Measurements from ENCODE around the gene NDUFAF5.
A peak's percentile ranks its signal among the peaks of the same experiment; 100 is the strongest.
"Not testable (repeated sequence)": the region's sequence is repeated elsewhere in the genome, so short reads cannot be mapped to it uniquely, and the experiment has no call there.

NDUFAF5 gene, protein sequence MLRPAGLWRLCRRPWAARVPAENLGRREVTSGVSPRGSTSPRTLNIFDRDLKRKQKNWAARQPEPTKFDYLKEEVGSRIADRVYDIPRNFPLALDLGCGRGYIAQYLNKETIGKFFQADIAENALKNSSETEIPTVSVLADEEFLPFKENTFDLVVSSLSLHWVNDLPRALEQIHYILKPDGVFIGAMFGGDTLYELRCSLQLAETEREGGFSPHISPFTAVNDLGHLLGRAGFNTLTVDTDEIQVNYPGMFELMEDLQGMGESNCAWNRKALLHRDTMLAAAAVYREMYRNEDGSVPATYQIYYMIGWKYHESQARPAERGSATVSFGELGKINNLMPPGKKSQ

DNA sequence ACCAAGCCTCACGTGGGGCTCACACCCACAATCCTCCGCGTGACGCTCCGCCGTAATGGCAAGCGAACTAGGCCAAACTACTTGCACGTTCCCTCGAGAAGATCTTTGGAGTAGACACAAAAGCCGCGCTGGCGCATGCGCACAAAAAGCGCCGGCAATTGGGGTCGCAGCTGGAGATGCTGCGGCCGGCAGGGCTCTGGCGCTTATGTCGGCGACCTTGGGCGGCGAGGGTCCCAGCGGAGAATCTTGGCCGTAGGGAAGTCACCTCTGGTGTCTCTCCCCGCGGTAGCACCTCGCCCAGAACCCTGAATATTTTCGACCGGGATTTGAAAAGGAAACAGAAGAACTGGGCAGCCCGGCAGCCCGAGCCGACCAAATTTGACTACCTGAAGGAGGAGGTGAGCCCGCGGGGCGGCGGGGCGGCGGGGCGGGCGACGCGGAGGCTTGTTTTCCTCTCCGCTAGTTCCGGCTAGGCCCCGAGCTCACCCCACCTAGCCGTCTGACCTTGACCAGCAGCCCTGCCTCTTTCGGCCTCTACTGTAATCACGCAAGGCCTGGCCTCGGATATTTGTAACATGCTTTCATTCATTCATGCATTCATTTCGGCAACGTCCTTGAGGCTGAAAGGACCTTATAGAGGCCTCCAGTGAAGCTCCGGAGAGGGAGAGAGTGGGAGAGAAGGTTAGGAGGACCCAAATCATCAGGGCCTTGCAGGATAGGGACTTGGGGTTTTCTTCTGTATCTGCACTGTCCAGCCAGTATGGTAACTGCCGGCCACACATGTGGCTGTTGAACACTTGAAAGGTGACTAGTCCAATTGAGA lies at the start of gene NDUFAF5, which contains the start of gene ESF1:
TSS of gene NDUFAF5 (plus strand) at position 136 of the 823 bp plus-strand sequence. CDS start at position 177, 41 bp downstream.
TSS of gene ESF1 (minus strand) at position 27 of the 823 bp plus-strand sequence. CDS start 1,779 bp downstream, outside the sequence.
- DNase-seq: peak; percentile 97

DNA sequence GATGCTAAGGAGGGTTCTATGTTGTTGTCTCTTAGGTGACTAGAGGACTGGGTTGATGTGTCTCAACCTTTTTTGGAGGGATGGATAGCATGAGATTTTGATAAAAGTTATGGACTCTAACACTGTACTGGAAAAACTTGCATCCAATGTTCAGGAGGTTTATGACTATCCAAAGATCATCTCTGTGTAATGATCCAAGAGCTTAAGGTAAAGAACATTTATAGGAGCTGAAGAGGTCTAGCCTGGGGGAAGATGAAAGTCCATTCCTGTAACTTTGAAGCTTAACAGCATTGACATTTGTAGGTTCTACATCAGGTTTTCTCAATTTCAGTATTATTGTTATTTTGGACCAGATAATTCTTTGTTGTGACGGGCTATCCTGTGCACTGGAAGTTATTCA lies 49.0 kb upstream of the NDUFAF5 start:
- DNase-seq: no peak

- DNase-seq: peak; percentile 44
These were observed 48.2 kb upstream of the NDUFAF5 start for GRCh38 chr20:13736436-13737191.

DNA sequence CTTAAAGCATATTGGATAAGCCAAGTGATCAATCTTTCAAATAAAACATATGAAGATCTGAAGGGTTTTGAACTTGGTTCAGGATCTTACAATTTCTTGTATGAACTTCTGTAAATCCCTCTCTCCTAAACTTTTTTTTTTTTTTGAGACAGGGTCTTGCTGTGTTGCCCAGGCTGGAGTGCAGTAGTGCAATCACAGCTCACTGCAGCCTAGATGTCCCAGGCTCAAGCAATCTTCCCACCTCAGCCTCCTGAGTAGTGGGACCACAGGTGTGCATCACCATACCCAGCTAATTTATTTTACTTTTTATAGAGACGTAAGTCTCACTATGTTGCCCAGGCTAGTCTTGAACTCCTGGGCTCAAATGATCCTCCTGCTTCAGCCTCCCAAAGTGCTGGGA lies 46.6 kb upstream of the NDUFAF5 start:
- DNase-seq: not testable (repeated sequence)

- peak; percentile 73 for DNase-seq
These were observed 44.8 kb upstream of the NDUFAF5 start for GRCh38 chr20:13739731-13740649.

- no peak for DNase-seq
These were observed 42.9 kb upstream of the NDUFAF5 start for GRCh38 chr20:13741879-13742278.

- no peak for DNase-seq
These were observed 40.5 kb upstream of the NDUFAF5 start for GRCh38 chr20:13744352-13744751.

GRCh38 chr20:13745784-13746183 lies 39.0 kb upstream of the NDUFAF5 start:
- DNase-seq: no peak

- DNase-seq: no peak
These were observed 35.0 kb upstream of the NDUFAF5 start for GRCh38 chr20:13749811-13750210.

DNA sequence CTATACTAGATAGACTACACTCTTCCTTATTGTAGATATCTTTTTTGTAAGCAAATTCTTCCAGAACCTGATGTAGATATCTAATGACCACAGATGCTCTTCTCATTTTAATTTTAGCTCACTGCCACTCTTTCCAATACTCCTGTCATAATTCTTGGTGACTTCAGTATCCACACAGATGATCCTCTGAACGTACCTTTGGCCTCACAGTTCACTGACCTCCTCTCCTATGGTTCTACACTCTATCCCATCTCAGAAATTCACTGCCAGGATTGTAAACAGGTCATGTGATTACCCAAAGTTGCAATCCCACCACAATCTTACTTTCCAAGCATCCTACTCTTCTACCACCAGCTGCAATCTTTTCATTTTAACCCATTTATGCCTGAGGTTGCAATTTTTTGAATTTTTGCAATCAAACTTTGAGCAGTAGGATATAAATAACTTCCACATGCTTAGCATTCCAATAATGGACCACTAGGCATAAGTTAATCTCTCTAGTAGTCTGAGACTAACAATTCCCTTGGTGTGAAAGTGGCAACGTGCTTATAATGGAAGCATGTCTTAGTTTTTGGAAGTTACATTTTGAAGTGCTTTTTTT lies 31.3 kb upstream of the NDUFAF5 start:
- DNase-seq: peak; percentile 7

GRCh38 chr20:13755809-13756208 lies 29.0 kb upstream of the NDUFAF5 start:
- DNase-seq: no peak

GRCh38 chr20:13756551-13756950 lies 28.3 kb upstream of the NDUFAF5 start:
- peak; percentile 12 for DNase-seq

- no peak for DNase-seq
These were observed 25.9 kb upstream of the NDUFAF5 start for GRCh38 chr20:13758884-13759283.

DNA sequence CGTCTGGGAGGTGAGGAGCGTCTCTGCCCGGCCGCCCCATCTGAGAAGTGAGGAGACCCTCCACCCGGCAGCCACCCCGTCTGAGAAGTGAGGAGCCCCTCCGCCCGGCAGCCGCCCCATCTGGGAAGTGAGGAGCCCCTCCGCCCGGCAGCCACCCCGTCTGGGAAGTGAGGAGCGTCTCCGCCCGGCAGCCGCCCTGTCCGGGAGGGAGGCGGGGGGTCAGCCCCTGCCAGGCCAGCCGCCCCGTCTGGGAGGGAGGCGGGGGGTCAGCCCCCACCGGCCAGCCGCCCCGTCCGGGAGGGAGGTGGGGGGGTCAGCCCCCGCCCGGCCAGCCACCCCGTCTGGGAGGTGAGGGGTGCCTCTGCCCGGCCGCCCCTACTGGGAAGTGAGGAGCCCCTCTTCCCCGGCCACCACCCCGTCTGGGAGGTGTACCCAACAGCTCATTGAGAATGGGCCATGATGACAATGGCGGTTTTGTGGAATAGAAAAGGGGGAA lies 24.3 kb upstream of the NDUFAF5 start:
- DNase-seq: not testable (repeated sequence)

DNA sequence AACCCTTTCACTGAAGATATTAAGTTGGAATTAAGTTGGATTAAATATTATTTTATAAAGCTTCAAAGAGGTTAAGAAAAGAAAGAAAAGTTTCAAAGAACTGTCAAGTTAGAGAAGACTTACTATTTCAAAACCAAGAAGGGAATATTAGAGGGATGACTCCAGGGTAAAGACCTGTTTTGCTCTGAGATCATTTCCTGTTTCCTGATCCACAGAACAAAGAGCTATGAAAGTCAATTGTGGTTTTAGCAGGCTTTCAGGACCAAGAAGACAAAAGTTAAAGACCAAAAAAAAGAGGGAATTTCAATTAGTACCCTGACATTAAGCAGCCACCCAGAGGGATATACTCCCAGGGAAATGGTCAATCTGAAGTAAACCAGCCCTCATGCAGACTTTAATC lies 19.5 kb upstream of the NDUFAF5 start:
- no peak for DNase-seq

- no peak for DNase-seq
These were observed 18.9 kb upstream of the NDUFAF5 start for GRCh38 chr20:13765868-13766416.

GRCh38 chr20:13770141-13770540 lies 14.7 kb upstream of the NDUFAF5 start:
- no peak for DNase-seq

GRCh38 chr20:13771853-13772453 lies 12.9 kb upstream of the NDUFAF5 start:
- peak; percentile 14 for DNase-seq

DNA sequence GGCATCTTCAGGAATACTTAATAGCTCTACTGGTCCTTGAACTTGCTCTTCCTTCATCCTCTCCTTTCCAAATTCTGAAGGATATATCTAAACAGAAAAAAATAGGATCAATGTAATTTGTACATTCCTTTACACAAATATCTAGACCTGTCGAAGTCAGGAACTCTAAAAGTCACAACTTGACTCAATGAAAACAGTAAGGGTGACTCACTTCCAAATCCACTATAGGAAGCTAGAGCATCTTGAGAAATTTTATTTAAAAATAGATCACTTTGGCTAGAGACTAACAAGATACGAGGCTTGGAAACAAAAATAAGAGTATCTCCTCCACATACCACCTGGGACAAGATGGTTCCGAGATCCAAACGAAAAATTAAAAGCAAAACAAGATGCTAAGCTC lies 12.3 kb upstream of the NDUFAF5 start:
- DNase-seq: no peak

DNA sequence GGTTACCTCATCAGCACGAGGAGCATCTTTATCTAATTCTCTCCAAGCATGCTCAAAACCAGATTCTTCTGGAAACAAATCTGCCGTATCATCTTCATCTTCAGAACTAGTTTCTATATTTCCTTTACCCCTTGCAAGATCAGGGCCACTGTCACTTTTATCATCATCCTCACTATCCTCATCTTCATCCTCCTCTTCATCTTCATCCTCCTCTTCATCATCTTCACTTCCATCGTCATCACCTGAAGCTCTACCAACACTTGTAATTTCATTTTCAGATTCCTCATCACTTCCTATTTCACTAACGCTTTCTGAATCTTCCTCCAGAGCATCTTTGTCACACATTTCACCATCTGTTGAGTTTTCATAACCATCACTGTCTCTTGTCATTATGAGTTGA lies 9.0 kb upstream of the NDUFAF5 start:
- DNase-seq: no peak

- no peak for DNase-seq
These were observed 7.6 kb upstream of the NDUFAF5 start for GRCh38 chr20:13777171-13777601.
